Stimulated activated CD8-positive, alpha-beta memory T cell treated with anti-CD3 and anti-CD28 coated beads, Interleukin-4, amount 100 ng/mL, for 48 hours (primary cell): ENCODE data around the gene DLG2.

Source experiments
- DNase-seq: peaks from one replicate; pipeline ENCODE4 v3.0.0-alpha.2; 2020

Gene DLG2

DNA sequence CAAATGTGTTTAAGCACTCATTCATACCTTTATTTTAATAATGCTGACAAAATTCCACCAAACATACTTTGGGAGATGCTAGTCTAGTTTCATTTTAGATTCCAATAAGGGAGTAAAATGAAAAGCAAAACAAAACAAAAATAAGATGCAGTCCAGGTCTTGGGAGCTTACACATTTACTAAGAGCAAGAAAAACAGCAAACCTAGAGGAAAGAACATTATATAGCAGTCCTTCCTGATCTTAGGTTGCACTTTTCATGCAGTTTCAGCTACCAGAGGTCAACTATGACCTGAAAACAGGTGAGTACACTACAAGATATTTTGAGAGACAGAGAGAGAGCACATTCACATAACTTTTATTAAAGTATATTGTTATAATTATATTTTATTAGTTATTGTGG, 1100.9 kb downstream of the DLG2 start:
- no peak for DNase-seq

DNA sequence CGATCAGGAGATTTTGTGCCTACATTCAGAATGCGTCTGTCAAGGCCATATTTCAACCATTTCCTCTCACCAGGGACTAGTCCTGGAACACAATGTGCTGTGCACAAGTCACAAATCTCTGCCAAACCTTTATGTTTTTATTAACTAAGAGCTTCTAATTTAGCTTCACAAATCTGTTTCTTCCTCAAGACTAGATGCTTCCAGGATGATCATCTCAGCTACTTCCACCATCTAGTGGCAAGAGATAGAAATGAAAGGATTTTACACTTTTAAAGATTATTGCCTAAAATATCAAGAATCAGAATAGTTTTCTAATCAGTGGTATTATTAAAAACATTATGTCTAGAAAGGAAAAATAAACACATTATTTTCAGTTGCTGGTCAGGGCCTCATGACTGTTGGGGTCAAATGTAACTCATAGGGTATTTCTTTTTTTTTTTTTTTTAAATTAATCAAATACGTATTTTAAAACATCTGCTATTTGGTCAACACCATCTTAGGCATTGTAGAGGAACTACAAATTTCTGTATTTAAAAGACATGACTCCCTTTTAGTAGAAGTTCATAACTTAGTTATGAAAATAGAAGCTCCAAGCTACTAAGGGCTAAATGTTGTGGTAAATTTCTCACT, 1102.6 kb downstream of the DLG2 start:
- DNase-seq = no peak

DNA sequence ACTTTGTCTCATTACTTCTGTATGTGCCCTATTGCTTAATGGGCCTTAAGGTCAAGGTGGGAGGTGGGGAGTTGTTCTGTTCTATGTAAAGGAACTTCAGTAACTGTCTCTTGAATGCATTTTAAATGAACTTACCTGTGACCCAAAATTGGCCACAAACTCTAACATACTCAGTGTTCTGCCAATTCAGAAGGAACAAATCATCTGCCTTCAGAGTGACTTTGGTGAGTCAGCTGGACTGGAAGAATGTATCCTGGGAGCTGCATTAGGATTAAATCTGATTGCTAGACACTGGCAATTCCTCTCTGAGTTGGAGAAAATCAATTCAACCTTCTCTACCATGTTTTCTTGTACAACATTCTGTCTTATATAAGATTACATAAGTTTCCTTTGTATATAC, 1104.8 kb downstream of the DLG2 start:
- DNase-seq = no peak

DNA sequence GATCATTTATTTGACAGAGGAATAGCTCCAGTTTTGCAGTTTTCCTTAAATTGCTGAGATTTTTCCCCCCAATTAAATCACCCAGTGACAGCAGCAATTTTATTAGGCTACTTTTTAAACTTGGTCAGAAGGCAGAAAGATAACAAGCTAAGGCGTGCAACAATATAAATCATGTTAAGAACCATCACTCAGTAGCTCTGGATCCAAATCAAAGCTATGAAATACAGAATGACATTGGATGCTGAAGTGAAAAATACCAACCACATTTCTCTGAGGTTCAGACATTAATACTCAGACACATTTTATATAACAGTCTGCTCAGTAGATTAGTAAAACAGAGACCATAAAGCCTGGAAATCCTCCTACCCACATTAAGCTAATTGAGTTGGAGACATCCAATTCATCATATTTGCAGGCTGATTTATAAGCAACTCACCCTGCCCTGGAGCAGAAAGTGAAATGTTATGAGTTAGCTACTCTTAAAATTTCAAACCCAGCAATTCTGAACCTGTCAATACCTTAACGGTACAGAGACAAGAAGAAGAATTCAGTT, 1108.4 kb downstream of the DLG2 start:
- no peak for DNase-seq

DNA sequence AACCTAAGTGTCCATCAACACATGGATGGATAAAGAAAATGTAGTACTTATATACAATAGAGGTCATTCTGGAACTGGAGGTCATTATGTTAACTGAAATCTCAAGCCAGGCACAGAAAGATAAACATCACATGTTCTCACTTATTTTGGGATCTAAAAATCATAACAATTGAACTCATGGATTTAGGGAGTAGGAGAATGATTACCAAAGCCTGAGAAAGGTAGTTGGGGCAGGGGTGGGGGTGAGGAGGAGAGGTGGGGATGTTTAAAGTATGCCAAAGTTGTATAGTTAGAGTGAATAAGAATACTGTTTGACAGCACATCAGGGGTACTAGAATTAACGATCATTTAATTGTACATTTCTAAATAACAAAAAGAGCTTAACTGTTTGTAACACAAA, 1112.7 kb downstream of the DLG2 start:
- no peak for DNase-seq

DNA sequence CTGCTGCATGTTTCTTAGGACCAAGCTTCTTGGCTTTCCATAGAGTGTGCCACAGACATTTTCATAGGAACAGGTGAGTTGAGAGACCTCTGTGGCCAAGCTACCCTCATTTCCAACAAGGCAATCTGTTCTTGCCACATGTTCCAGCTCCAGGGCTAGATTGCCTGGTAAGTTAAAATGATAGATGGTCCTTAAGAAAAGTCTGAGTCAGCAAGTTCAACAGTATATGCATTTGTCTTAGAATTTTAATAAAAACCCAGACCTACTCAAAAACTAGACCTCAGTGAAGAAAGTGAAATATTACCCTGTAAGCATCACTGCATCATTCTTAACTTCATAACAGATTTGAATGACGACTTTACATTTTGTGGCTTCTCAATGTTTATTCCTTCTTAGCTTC, 1123.6 kb downstream of the DLG2 start:
- no peak for DNase-seq

DNA sequence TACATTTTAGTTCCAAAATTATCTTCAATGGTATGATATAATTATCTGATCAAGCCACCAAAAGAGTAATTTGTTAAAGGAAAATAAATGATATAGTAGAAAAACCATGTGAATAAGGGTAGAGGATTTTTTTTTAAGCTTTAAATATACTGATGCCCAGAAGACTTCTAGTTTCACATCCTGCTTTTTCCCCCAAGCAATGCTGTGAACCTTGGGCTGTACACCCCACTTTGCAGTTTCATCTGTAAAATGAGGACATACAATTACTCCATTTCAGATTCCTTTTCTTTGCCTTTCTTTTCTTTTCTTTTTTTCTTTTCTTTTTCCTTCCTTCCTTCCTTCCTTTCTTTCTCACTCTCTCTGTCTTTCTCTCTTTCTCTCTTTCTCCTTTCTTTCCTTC, 1125.4 kb downstream of the DLG2 start:
- no peak for DNase-seq

DNA sequence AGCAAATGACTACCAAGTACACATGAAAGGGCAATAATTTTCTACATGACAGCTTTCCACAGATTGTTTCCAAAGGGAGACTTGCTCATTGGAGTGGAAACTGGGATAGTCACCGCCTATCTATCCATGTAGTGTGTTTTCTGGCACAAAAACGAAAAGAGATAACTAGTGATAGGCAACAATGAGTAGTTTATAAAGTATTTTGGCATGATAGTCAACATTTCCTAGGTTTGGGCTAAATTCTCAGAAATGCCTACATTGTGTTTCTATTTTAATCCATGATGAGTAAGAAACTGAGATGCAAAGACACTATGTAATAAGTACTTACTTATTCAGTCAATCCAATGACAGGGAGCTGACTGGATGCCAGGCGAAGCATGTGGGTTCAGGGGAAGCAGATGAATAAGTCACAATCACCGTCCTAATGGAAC, 1129.1 kb downstream of the DLG2 start:
- DNase-seq = no peak

DNA sequence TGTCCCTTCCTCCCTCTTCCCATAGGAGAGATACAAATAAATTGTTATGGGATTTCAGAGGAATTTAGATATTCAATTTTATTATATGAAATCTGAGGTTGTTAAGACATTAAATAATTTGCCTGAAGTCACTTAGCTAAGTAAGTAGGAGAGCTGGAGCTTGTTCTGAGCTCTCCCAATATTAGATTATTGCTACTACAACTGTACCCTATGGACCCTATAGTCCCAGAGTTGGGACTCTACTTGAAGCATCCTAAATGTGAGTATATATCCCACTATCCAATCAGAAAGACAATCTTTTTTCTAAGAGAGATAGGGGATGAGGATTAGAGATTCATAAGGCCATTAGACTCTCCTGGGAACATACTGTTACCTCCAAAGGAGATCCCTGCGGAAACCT, 1130.0 kb downstream of the DLG2 start:
- DNase-seq = no peak

DNA sequence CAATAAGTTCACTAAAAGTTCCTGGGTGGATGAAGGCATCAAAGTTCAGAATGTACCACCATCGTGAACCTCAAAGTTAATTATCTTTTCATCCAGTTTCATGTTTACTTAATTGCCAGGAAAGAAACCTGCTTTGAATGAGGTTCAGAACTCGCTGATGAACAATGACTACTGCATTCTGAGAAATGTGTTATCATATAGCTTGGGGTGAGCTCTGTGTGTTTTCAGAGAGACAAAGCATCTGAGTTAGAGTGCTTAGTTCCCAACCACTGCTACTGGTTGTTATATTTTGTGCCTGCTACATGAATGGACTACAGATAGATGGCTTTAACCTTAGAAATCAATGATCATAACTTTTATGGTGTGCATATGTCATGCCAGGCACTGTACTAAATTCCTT, 1131.0 kb downstream of the DLG2 start:
- DNase-seq = no peak

DNA sequence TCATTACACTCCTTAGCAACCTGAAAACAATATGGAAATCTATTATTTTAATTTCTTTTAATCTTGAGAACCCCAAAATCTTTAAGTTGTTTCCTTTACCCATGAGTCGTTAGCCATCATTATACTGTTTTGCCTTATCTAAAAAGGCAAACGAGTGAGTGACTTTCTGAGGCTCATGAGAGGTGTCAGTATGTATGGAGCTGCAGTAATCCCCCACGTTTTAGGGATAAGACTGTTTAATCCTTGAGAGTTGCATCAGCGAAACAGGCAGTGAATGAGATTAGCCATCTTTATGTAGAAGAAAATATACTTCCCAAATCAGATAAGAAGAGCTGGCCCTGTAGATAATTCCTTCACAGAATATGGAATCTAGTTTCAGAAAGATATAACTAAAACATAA, 1147.0 kb downstream of the DLG2 start:
- DNase-seq = no peak

DNA sequence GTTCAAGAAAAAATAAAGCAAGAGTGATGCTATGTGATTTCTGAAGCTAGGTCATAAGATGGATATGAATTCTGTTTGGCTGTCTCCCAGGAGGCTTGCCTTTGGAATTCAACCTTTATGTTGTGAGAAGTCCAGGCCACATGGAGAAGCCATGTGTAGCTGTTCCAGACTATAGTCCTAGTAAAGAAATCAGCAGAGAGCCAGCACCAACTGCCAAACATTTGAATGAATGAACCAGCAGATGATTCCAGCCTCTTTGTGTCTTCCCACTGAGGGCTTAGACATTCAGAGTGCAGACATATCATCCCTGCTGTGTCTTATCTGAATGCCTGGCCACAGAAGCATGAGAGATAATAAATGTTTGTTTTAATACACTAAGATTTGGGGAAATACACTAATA, 1150.6 kb downstream of the DLG2 start:
- DNase-seq = no peak

DNA sequence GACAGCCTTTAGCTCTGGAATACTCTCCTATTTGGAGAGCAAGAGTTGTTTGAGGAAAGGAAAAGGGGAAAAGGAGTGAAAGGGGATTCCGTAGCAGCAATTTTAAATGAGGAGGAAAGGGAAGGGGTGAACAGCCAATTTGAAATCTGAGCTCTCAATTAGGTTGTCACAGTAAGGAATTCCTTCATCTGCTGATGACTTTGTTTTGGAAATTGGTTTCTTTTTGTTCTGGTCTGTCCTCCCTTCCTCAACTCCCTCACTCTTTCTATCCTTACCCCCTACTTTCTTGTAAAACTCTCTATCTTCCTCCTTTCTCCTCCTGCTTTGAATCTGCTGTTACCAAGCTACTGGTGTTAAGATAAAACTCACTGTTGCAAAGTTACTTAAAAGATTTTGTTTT, 1155.6 kb downstream of the DLG2 start:
- DNase-seq = no peak

DNA sequence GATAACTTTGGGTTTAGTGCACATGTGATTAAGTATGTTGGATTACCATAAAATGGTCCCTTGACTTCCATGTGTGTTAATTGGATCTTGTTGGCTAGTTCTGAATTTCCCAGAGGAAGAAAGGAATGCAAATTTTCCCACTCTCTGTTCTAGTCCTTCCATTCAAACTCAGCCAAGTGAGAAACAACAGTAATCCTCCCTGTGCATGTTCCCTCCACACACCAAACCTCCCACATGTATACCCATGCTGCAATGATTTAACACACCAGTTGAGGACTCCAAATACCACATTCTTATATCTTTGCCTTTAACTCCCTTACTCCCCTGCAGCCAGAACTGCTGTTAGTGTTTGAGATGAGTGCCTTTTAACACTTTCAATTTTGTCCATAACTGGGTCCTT, 1158.9 kb downstream of the DLG2 start:
- DNase-seq = no peak

DNA sequence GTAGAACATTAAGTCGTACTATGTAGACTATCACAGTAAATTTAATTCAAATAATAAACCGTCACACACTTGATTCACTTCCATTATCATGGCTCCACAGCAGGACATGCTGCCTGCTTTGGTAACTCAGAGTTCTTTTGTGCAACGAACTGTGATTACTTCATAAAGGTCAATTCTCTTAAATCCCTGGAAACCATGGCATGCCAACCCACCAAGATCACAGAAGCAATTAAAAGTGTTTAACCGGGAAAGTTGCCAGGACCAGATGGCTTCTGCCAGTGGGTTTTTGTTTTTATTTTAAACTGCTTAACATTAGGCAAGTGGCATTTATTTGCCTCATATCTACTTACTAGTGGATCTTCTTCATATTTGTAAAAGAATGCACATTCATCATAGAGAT, 1162.1 kb downstream of the DLG2 start:
- no peak for DNase-seq

DNA sequence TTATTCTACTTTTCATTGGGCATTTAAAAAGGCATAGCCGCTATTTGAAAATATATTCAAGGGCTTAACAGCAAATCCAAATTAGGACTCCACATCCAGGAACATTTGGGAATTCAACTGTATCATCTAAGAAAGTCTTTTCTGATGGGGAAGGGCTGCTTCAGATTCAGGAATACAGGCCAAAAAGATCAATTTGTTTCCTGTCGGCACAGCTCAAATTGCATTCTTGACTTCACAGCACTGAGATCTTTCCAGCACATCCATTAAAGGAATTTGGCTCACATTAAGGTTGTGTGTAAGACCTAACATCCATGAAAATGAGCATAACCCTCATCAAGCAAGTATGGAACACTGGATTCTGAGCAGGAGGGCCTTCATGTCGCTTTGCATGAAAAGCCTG, 1171.5 kb downstream of the DLG2 start:
- DNase-seq = no peak

DNA sequence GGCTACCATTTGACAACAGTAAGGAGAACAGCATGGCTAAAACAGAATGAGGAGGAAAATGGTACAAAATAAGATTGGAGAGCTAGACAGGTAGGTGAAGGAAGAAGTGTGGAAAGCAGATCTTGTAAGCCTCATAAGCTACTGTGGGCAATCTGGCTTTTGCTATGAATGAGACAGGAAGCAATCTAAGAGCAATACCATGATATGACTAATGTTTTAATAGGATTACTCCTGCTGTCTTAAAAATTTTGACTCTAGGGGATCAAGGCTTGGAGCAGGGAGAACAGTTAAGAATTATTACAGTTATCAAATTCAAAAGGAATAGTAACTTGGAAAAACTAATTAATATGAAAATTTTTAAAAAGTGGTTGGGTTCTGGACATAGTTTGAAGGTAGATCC, 1174.9 kb downstream of the DLG2 start:
- no peak for DNase-seq

DNA sequence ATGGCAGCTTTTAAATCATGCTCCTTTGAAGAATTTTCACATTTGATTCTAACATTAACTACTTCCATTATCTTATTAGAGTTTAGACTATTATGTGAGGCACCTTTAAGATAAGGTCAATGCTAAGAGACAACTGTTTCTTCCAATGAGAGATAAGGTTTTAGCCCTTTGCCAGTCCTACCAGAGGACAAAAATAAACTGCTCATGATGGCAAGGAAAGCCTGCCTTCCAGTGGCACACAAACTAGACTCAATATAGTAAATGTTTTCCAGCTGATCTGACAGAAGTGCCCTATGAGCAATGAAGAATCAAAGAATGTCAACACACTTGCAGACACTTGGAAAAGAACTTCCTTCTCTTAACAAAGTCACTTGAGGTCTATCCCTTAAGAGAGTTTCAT, 1188.6 kb downstream of the DLG2 start:
- no peak for DNase-seq

DNA sequence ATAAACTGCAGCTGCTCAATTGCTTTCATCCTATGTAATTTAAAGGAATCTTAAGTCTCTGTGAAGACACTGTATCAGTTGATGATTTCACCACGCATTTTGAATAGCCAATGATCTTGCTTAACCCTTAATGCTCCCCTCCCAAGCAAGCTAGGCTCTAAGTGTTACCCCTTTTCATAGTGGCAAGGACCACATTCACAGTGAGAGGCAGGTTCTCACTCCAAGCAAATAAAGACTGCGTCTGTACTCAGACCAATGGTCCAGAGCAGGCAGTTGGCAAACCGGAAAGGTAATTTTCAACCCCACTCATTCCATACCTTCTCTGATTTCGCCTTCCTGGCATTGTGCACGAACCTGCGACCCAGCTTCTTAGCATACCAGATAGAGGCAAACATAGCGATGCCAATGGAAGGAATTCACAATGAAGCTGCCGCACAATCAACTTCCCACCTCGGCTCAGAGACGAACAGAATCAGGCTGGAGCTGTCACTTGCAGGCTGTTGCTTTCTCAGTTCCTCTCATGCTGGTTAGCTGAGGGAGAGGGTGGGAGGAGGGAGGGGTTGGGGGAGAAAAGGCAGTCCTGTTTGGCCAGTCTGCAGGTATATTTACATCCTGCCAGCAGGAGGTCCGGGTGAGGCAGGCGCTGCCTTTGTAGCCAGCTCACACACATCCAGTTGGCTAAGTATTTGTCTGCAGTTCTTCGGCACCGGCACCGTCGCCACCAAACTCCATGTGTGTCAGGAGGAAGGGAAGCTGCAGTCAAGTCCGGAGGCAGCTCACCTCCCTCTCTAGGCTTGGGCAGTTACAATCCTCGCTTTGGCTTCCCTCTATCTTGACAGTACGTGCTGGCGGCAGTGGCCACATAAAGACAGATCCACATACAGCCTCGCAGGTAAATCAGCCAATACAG, 1189.8 kb downstream of the DLG2 start:
- no peak for DNase-seq

DNA sequence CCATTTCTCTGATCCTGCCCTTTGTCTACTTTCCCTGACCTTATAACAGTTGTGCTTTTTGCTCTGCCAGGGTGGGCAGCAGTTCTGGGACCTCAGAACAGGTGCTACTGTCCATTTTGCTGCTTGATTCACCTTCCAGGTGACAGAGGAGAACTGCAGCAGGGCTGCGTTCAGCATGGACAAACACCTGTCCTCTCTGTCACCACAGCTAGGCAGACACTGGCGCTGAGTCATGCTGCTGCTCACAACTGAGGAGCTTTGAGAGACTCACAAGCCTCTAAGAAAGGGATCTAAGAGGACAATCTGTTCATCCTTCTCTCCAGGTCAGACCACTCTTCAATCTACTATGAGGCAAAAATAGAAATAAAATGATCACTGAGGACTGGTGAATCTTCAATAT, 1196.5 kb downstream of the DLG2 start:
- DNase-seq = no peak

DNA sequence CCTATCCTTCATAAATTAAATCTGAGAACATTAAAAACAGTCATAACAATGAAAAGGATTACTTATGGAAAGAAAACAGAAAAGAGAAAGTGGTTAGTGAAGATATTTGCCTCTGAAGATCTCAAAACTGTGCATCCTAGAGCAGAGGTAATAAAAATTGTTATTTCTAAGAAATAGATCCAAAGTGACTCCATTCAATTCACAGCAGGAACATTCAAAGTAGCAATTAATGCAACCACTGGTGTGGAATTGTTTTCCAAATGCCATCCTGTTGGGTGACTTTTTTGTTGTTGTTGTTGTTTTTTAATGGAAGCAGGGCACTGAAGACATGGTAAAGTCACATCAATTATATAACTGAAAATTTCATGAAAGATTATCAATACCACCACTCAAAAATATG, 1201.5 kb downstream of the DLG2 start:
- DNase-seq = no peak

DNA sequence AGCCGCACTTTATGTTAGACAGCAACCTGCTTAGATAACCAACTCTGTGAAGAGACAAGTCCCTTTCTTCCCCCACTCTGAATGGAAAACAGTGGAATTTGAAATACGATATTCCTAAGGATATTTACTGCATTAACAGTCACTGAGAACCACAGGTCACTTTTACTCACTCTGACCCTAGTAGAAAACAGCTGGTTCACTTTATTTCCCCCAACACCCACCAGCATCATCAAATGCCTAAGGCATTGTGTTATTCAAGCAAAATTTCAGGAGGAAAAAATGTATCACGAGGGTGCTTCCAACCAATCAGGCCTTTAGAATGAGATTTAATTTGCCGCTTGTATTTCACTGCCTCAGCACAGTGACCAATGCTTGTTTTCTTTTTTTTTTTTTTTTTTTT, 1206.9 kb downstream of the DLG2 start:
- no peak for DNase-seq

DNA sequence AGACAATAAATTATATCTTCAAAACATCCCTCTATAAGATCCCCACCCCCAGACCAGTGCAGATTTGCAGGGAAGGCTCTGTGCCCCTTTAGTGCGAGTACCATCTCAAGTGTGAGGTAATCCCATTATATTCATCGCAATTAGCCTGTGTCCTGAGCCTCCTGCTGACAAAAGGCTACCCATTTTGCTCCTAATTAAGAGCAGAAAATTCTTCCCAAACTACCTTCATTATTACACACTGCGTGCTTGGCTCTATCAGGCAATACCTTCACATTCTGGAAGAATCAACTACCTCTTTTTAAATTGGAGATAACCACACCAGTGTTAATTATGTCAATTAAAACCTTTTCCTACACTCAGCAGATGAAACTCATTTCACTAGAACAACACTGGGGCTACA, 1207.5 kb downstream of the DLG2 start:
- DNase-seq = no peak

DNA sequence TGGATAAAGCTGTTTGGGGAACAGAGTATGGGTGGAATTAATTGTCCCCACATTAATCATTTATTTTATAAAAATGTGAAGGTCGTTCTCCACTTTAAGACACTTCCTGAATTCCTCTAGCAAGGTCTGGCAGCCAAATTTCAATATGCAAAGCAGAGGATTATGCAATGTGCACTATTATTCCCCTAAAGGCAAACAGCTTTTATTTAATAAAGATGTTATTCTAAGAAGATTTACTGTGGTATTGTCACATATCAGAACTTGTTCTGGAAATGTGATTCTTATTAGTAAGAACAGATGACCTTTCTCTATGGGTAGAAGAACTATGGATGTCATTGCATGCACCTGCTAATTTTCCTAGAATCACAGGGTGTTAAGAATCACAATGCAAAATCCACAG, 1212.2 kb downstream of the DLG2 start:
- no peak for DNase-seq
